NOMO-1 treated with DMSO at 0.1 percent for 48 hours (cell line): ENCODE results near the gene RBM15B.
"Not testable (repeated sequence)": the region's sequence is repeated elsewhere in the genome, so short reads cannot be mapped to it uniquely, and the experiment has no call there.

ENCODE experiments used
- DNase-seq: peaks from one replicate; lab custom pipeline; 2025; ENCODE audit not compliant: unreplicated experiment; lab: John Stamatoyannopoulos, UW

Gene RBM15B

GRCh38 chr3:51378065-51378464 lies 13.0 kb upstream of the RBM15B start:
- no peak for DNase-seq

DNA sequence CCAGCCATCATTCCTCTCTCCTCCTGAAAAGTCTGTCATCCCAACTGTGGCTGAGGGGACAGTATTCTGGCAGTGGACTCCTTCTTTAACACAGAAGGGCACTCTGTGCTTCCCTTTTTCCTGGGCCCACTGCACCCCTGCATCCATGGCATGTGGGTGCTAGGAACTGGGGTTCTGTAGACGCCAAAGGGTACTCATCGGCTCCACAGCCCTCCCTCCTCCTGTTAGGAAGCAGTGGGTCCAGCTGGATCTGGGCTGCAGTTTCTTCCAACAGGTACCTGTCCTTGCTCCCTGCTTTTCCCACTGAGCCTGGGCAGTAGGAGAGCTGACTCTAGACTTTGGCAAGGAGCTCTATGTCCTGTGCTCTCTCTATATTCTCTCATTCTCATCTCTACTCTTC lies 12.4 kb upstream of the RBM15B start:
- DNase-seq = no peak

DNA sequence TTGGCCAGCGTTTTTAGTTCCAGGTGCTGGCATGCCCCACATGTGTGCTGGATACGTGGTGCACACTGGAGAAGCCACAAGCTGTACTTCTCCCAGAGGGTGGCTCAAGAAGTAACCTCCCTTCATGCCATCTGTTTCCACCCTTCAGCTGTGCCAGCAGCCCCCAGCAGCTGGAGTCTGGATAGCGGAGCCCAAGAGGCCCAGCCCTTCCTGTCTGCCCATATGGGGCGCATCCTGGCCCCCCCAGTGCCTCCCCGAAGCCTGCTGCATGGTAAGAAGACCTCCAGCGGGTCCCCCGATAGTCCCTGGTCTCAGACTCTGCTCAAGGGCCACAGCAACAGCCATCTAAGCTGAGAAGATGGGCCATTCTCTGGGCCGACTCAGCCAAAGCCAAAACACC lies 11.8 kb upstream of the RBM15B start:
- no peak for DNase-seq

DNA sequence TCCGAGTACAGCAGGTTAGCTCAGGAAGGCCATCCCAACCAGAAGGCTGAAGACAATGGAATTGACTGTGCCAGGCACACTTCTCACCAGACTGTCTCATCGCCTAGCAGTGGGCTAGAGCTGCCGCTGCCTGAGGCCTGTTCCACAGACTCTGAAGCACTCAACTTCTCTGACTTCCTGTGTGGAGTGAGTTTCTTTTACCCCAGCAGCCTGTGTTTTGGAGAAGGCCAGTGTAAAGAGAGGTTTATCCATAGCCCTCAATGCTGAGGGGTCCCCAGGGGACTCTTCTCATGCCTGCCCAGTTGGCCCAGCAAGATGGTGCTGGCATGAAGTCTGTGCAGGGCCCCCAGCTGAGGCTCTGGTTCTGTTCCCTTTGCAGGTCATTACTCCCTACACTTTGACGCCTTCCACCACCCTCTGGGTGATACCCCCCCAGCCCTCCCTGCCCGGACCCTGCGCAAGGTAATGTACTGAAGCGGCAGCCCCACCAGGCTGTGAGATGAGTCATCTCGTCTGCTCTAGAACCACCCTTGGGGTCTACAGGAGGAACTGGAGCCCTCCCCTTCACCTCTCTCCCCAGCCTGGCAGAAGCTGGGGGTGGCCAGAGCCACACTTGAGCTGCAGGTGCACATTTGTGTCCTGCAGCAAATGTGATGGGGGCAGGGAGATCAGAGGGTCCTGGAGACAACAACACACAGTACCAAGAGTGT lies 11.2 kb upstream of the RBM15B start:
- DNase-seq = no peak

DNA sequence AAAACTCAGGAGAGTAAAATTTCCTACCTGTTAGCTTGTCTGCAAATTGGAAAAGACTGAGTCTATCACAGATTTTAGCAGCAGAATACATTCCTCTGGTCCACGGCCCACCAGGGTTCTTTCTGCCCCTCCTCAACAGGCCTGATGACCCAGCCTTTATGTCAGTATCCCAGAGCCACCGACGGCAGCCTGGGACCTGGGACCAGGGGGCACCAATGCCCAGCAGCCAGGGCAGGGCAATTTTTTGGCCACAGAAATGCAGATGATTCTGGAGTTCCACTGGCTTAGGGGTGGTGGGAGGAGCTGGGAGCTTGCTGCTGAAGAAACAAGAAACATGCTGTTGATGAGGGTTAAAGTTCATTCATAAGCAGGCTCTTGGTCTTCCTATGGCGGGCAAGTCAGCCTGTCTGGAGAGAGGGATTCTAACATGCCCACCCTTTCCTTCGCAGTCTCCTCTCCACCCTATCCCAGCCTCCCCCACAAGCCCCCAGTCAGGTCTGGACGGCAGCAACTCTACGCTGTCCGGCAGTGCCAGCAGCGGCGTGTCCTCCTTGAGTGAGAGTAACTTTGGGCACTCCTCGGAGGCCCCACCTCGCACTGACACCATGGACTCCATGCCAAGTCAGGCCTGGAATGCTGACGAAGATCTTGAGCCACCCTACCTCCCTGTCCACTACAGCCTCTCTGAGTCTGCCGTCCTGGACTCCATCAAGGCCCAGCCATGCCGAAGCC lies 10.3 kb upstream of the RBM15B start:
- no peak for DNase-seq

GRCh38 chr3:51381333-51381705 lies 9.8 kb upstream of the RBM15B start:
- no peak for DNase-seq

DNA sequence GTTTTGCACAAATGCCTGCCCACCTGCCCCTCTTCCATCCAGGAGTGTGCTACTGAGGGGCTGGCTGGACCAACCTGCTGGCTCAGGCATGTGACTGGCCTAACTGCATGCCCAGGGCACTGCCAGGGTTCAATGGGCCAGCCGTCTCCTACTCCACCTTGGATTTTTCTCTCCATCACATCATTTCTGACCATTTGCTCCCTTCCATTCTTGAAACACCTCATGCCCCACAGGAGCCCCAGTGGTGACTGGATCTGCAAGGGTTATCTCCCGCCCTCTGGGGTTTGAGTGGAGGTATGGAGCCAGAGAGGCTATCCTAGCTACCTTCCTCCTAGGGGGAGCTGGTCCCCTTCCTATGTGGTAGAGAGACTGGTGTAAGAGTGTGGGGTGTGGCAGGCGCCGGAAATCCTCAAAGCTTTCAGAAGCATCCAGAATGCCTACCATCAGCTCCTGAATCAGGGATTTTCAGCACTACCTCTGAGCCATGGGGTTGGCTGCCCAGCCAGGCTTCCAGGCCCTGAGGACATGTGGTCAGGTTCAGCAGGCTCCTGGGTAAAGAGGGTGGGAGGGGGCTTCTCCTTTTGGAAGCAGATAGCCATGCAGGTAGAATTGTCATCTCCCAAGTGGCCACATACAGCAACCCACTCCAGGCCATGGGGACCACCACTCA lies 8.9 kb upstream of the RBM15B start:
- no peak for DNase-seq

DNA sequence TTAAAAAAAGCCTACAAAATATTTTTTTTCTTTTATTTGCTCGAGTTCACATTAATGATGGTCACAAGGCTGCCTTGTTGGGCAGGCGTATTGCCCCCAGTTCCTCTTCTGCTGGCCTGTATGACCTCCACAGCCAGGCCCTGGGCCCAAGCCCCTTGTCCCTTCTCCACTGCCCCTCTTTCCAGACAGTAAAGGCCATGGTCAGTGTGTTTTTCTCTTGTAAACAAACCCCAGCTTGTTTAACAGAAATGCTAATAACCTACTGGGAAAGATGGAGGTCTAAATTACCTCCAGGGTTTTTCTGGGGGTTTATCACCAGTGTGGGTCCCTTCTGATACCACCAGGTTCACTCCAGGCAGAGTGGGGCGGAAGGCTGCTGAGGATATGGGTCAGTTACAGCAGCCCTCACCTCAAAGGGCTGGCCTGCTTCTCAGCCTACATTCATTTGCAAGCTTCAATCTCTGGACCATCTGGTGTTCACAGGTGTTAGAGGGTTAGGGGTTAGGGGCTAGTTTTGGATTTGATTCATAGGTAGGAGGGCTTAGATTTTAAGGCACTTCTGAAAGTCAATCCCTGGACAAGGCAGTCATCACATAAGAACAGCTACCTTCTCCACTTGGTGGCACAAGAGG lies 8.0 kb upstream of the RBM15B start:
- DNase-seq = no peak

DNA sequence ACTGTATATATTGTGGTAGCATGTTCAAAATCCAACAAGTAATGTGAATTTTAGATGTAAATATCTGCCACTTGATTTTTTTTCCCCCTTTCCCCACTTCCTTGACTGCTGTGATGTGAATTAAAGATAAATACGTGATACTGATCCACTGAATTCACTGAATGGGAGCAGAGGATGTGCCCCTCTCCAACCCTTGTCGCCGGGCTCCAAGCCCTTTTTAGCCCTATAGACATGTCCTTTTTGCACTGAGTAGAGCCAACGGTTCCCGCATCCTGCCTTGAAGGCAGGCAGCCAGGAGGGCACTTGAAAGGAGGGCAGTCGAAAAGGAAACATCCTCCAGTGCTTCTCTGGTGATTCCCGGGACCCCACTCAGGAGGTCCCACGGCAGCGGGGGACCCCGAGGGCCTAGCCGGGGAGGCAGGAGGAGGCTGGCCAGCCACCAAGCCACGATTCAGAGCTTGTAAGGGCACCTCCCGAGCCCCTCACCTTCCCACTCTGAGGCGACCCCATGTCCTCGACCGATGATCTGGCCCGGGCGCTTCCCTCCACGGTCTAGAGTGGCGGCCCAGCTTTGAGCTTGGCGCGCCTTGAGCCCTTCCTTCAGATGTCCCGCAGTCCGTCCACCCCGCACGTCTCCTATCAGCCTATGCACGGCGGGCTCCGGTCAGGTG lies 6.9 kb upstream of the RBM15B start:
- no peak for DNase-seq

- DNase-seq = peak; percentile 98
Observed at GRCh38 chr3:51384726-51385473, 6.2 kb upstream of the RBM15B start, which contains the start of gene MANF. MANF (plus strand) TSS chr3:51385291; CDS start chr3:51385343, 52 bp downstream.

- no peak for DNase-seq
Observed at GRCh38 chr3:51385621-51386091, 5.4 kb upstream of the RBM15B start.

GRCh38 chr3:51386159-51386851 lies 4.8 kb upstream of the RBM15B start:
- no peak for DNase-seq

GRCh38 chr3:51386852-51387229 lies 4.2 kb upstream of the RBM15B start:
- DNase-seq = no peak

- DNase-seq = not testable (repeated sequence)
Observed at GRCh38 chr3:51387281-51387680, 3.8 kb upstream of the RBM15B start.

DNA sequence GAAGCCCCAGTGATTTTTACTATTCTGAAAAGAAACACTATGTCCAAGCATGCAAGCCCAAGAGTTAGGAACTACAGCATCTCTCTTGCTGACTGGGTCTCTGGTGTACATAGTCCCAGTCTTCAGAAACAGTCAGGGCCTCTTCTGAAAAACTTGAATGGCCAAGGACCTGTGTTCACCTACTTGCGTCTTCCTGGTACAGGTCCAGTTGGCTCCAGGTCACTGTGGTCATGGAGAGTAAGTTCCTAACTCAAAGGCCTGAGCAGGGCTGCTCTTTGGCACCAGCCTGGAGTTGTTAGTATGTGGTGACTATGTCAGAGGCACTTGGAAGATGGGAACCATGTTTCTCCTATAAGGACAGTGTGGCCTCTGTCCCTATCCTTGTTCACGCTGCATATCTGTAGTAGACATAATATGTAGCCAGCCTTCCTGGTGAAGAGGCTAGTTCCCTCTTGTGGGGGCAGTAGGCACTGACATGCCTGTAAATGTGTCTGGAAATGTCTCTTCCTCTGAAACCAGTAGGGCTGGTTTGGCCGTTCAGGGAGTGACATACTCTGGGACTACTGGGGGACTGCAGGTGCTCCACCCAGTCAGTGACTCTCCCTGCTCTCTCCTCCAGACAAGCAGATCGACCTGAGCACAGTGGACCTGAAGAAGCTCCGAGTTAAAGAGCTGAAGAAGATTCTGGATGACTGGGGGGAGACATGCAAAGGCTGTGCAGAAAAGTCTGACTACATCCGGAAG lies 2.6 kb upstream of the RBM15B start:
- no peak for DNase-seq

DNA sequence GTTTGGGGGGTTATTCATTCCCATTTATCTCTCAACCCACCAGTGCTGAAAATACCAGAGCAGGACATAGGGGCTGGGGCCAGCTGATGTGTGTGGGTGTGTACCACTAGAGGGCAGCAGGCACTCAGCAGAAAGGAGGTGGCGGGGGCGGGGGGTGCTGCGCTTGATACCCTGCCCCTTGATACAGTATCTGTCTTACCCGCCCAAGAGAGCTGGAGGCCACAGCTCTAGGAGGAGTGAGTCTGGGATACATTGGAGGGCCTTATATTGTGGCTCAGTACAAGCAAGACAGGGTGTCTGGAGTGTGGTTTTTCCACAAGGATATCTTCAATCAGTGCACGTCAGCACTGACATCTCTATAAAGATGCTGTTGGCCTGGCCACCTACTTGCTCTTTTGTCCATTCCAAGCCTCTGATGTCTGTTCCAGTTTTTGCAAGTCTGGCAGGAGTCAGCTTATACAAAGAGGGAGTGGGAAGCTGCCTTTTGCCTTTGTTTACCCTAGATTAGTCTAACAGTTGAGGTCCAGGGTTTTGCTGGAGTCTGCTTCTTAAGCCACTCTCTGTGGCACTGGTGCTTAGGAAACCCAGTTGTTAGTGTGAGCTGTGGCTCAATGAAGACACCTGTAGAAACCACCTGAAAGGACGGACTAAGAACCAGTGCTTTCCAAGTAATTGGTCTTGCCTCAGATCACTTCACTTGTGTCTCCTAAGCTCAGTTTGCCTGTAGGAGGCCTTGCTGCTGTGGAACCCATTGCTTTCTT lies 1.5 kb upstream of the RBM15B start:
- peak; percentile 17 for DNase-seq

- DNase-seq = no peak
Observed at GRCh38 chr3:51390246-51391074, 625 bp upstream of the RBM15B start.
